ENCODE results near the gene ACIN1. TPM values are rescaled to one million over a fixed set of nuclear protein-coding genes. Genes with fewer than 3 reads are reported as not detected.

The ACIN1 gene
- total and polyA plus RNA-seq, 9 of the 15 experiments (the other 6 are each of a cell fraction or from before 2014, with no cell fraction given), result 5.0 to 196 (median 129) TPM

DNA sequence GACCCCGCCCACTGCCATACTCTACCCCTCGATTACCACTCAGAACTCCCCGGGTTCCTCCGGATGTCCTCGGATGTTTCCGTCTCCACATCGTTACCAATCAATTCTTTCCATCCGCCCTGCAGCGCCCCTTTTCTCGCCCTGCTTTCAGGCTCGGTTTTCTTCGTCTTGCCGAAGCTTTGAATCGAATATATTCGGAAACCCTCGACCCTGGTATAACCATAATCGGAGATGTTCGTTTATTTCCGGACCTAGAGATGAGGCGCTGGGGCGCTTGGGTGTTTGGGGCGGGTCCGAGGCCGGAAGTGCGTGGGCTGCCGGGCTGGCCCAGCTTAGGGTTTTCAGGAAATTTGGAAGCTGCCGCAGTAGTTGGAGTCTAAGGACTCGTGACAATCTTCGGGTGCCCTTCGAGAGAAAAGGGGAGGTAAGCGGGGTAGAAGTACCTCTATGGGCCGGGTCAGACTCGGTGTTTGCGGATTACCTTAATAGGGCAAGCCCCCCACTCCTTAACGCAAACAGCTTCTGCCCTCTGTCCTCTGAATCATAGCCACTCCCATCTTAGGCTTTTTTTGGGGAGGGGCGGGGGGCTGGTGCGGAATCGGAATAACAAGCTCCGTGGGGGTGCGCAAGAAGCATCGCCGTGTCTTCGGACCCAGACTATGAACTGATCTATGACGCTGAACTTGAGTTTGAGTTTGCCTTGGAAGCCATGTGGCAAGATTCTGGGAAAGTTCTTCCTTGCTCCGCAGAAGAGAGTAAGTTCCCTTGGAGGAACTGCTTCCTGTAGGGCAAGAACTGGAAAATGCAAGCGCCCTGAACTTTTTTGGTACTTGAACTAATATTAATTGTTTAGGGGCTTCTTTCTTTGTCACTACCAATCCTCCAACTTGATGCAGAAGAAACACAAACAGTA, 516 bp upstream of the ACIN1 start, which contains the start of gene C14orf119 (continued):
- TF ChIP-seq PYGO2 (tag; IDR thresholded peaks at IDR 0.05), result no peak
- TF ChIP-seq RBM34 (IDR thresholded peaks at IDR 0.05; ENCODE audit: borderline replicate concordance, insufficient read depth, low read length), result no peak
- TF ChIP-seq ZNF280B (CRISPR knock-in tag; IDR thresholded peaks at IDR 0.05), result no peak
- TF ChIP-seq ZNF263 (CRISPR knock-in tag; IDR thresholded peaks at IDR 0.05; ENCODE audit: borderline replicate concordance), result no peak
- no peak for TF ChIP-seq PRMT5 (CRISPR knock-in tag; IDR thresholded peaks at IDR 0.05)
- TF ChIP-seq HDAC8 (tag; IDR thresholded peaks at IDR 0.05), result no peak
- no peak for TF ChIP-seq TSC22D4 (tag; IDR thresholded peaks at IDR 0.05)
- TF ChIP-seq U2AF1 (optimal IDR thresholded peaks at IDR 0.05; ENCODE audit: low read depth, low read length), result no peak
- TF ChIP-seq GABPB2 (CRISPR knock-in tag; conservative IDR thresholded peaks at IDR 0.05), result no peak
- TF ChIP-seq, protein P1, sequence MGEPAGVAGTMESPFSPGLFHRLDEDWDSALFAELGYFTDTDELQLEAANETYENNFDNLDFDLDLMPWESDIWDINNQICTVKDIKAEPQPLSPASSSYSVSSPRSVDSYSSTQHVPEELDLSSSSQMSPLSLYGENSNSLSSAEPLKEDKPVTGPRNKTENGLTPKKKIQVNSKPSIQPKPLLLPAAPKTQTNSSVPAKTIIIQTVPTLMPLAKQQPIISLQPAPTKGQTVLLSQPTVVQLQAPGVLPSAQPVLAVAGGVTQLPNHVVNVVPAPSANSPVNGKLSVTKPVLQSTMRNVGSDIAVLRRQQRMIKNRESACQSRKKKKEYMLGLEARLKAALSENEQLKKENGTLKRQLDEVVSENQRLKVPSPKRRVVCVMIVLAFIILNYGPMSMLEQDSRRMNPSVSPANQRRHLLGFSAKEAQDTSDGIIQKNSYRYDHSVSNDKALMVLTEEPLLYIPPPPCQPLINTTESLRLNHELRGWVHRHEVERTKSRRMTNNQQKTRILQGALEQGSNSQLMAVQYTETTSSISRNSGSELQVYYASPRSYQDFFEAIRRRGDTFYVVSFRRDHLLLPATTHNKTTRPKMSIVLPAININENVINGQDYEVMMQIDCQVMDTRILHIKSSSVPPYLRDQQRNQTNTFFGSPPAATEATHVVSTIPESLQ (CRISPR knock-in tag; IDR thresholded peaks at IDR 0.05), result no peak
- TF ChIP-seq CTCF (IDR thresholded peaks at IDR 0.05 in 2 of 3, conservative IDR thresholded peaks at IDR 0.05 in 1 of 3; ENCODE audit: insufficient read depth in 2 of 3, low read depth in 1 of 3, low read length in 3 of 3), result no peak
- 0 out of 2 replicates have a peak, but pooled peaks have one; percentile 22 for TF ChIP-seq ZNF384 (IDR thresholded peaks at IDR 0.05; ENCODE audit: low read depth, low read length)
- TF ChIP-seq MEF2A (IDR thresholded peaks at IDR 0.05; ENCODE audit: control insufficient read depth, low read depth, low read length), result no peak
- TF ChIP-seq NFIC (IDR thresholded peaks at IDR 0.05), result no peak; the same call in 1 of the 2 replicates
- TF ChIP-seq MCM5 (IDR thresholded peaks at IDR 0.05; ENCODE audit: low read depth), result no peak
- TF ChIP-seq ZNF740 (CRISPR knock-in tag; IDR thresholded peaks at IDR 0.05), result peak; percentile 77; the same call in 1 of the 2 replicates
- TF ChIP-seq ZNF740 (tag; IDR thresholded peaks at IDR 0.05), result peak in 1 of 2 experiments; percentile 49; a peak in 1 of 4 replicates
- peak; percentile 69 for TF ChIP-seq BRD9 (IDR thresholded peaks at IDR 0.05; ENCODE audit: low read depth, partially characterized antibody)
- TF ChIP-seq ETS2 (tag; IDR thresholded peaks at IDR 0.05; ENCODE audit: borderline replicate concordance, poor library complexity, severe bottlenecking), result no peak
- TF ChIP-seq CAMTA2 (CRISPR knock-in tag; conservative IDR thresholded peaks at IDR 0.05), result no peak
- TF ChIP-seq NR2C2 (CRISPR knock-in tag; IDR thresholded peaks at IDR 0.05), result no peak
- peak; percentile 90; the same call in 1 of the 2 replicates for TF ChIP-seq NR2C2 (tag; IDR thresholded peaks at IDR 0.05)

Measured in K562 (cell line).